Tongue (tissue), 2 donors: ENCODE measurements around the gene VAV3. TPM values are rescaled to one million over a fixed set of nuclear protein-coding genes. Genes with fewer than 3 reads are reported as not detected.

ENCODE experiments used
- DNase-seq: peaks from one replicate; pipeline ENCODE4 v3.0.0-alpha.2; 2015
- total RNA-seq: library from RNA; depleted of rRNA; stranded (reverse); fragments of >200 nt; gene quantifications from one replicate; pipeline ENCODE4 v1.2.3, GENCODE V29; 2014

Gene VAV3
- total RNA-seq, 1 donor from 2014 or later, result 39.8 TPM

DNA sequence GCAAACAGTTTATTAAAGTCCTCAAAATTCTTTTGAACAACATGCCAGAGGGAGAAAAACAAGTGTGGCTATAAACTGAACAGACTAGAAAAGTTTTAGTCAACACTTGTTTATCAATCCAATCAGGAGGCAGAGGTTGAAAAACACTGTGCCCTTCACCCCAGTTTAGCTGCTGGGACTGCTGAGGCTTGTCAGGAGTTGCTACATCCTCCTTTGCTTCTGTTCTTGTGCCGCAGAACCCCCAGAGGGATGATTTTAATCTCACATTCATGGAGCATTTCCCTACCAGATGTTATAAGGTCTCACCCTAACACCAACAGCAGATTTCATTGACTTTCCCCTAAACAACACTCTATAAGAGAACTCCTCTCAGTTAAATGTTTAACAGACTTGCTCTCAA, 321.2 kb downstream of the VAV3 start:
- DNase-seq, result no peak

GRCh38 chr1:107640207-107640606, 324.8 kb downstream of the VAV3 start:
- no peak for DNase-seq

DNA sequence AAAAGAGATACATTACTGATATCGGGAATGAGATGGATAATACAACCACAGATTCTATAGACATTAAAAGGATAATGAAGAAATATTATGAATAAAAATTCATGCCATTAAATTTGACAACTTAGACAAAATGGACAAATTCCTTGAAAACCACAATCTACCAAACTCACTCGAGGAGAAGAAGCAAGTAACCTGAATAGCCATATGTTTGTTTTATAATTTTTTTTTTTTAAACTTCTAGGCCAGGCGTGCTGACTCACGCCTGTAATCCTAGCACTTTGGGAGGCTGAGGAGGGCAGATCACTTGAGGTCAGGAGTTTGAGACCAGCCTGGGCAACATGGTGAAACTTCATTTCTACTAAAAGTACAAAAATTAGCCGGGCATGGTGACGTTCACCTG, 327.9 kb downstream of the VAV3 start:
- DNase-seq, result no peak

- no peak for DNase-seq
Observed at GRCh38 chr1:107633596-107633995, 331.4 kb downstream of the VAV3 start.

- DNase-seq, result no peak
Observed at GRCh38 chr1:107626073-107626796, 338.7 kb downstream of the VAV3 start.

- no peak for DNase-seq
Observed at GRCh38 chr1:107625405-107626029, 339.5 kb downstream of the VAV3 start.

DNA sequence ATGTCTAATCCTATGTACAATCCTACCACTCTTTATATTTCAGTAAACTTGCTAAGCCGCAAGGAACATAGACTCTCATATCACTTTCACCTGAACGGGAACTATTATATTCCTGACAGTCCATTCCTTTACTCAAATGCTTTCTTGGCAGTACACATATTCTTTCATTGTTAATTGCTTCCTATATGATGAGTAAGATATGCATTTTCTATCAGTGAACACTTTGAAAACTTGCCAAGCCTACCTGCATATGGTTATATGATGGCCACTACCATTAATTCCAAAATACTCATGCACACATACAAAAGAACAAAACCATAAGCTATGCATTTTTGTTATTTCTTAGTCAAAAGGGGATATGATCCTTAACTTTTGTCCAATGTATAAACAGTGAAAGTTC, 341.5 kb downstream of the VAV3 start:
- DNase-seq, result no peak

DNA sequence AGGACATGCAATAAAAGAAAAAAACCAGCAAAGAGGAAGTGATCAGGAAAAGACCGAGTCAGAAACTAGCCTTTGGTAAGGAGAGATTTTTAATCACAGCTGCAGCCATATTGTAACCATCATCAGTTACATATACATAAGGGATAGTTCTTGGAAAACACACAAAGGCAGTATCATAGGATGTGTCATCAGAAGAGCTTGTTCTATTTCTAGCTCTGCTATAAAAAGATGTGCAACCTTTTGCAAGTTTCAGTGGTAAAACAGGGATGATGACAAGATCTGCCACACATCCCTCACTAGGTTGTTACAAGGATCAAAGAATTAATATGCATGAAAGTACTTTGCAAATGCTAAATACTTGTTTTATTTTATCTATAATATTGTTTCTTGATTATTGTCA, 342.0 kb downstream of the VAV3 start:
- DNase-seq, result no peak

DNA sequence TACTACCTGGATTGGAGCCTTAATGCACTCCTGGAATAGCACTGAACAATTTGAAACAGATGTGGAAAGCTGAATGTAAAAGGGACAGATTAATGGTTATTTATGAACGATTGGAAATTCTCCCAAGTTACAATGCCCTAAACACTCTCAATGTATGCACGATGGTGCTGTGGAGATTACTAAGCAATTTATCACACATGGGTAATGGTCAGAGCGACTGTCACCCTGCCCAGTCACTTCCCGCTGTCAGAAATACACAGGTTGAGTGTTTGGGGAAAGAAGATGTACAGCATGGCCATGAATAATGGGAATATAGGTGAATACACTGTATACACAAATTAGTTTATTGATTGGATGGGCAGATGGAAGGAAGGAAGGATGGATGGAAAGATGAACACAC, 342.4 kb downstream of the VAV3 start:
- DNase-seq, result no peak

- no peak for DNase-seq
Observed at GRCh38 chr1:107620753-107621152, 344.2 kb downstream of the VAV3 start.

- DNase-seq, result no peak
Observed at GRCh38 chr1:107618539-107618938, 346.4 kb downstream of the VAV3 start.

DNA sequence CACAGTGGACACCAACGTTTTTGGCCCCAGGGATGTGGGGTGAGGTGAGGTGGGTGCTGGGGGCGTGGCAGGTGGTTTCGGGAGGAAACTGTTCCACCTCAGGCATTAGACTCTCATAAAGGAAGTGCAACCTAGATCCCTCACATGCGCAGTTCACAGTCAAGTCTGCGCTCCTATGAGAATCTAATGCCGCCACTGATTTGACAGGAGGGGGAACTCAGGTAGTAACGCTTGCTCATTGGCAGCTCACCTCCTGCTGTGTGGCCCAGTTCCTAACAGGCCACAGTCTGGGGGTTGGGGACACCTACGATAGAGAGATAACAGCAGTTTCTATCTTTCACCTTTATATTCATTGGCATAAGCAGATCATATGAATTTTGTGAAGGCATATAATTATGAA, 347.1 kb downstream of the VAV3 start:
- no peak for DNase-seq

DNA sequence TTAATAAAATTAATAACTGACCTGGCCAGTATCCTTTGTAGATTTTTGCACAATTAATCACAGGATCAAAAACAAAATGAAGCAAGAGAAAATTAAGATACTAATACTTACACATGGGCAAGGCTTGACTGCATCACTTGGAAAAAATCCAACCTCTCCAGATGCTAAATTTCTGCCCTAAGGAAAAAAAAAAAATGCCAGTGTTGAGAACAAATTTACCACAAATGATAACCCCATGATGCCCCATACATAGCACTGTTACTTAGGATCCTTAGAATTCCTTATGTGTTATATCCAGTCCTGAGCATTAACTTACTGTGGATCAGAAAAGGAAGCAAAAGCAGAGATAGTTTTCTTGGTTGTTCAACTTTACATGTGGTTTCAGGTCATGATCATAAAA, 347.5 kb downstream of the VAV3 start:
- no peak for DNase-seq

DNA sequence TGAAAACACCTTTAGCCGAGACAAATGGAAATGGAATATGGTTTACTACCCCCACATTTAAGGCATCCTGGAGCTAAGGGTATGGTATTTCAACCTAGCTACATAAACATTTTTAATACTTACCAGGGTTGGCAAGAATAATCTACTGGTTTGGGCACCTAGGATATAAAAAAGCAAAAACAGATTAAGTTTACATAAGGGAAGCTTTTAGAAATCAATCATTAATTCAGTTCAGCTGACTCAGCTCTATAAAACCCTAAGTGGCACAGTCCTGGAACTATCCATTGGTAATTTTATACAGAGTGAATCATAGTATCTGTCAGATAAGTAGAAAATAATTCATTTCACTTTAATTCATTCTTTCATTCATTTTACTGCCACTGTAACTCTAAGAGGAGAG, 355.2 kb downstream of the VAV3 start:
- no peak for DNase-seq

DNA sequence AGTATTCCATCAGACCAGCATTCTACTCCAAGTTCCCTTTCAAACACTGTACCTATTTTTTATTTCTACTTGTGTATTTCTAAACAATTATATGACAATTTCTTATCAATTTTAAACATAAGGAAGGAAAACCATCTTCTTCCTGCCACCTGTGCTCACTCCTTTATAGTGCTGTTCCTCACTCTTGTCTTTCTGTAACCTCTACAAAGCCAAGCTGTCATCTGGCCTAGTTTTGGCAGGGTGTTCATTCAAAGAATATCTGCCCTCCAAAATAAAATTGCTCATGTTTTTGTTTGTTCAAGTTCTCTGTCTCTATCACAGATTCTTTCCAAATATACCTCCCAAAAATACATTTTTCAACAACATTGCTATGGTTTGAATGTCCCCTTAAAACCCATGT, 360.2 kb downstream of the VAV3 start:
- no peak for DNase-seq

DNA sequence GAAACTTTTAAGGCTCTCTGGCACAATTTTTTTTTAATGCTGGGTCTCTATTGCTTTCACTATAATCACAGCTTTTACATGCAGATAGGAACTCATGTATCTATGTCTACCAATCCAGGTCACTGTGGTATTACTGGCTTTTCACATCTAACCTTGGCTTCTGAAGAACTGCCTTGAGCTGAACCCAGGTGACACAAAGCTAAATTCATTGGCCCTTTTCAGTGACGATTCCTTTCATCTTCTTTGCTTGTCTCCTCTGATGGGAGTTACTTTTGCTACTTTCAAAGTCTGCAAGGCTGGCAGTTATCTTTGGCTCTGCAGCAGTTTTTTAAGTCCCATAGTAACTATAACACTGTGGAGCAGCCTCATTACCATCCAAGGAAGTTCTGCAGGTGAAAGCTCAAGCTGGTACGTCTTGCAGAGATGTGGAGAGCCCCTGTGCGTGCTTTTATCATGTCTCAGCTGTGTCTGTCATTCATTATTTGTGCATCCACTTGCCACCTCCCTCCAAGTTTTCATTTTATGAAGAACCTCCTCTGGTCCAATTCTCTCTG, 364.3 kb downstream of the VAV3 start:
- DNase-seq, result no peak

GRCh38 chr1:107599220-107599619, 365.8 kb downstream of the VAV3 start:
- no peak for DNase-seq

DNA sequence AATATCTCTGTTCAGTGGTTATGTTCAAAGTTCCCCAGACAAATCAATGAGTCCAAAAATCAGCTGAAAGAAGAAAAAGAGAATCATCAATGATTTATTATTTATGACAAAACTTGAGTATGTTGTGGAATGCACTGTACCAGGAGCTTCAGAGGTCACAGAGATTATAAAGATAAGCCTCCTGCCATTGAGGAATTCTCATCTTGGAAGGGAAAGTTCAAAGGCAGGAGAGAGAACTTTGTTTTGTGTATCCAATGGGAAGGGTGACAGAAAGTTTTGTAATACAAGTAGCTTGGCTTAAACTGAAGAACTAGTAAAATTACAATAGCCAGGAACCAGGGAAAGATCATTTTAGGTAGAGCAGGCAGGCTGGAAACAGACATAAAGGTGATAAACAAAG, 367.7 kb downstream of the VAV3 start:
- DNase-seq, result no peak

- DNase-seq, result no peak
Observed at GRCh38 chr1:107594536-107594935, 370.4 kb downstream of the VAV3 start.

DNA sequence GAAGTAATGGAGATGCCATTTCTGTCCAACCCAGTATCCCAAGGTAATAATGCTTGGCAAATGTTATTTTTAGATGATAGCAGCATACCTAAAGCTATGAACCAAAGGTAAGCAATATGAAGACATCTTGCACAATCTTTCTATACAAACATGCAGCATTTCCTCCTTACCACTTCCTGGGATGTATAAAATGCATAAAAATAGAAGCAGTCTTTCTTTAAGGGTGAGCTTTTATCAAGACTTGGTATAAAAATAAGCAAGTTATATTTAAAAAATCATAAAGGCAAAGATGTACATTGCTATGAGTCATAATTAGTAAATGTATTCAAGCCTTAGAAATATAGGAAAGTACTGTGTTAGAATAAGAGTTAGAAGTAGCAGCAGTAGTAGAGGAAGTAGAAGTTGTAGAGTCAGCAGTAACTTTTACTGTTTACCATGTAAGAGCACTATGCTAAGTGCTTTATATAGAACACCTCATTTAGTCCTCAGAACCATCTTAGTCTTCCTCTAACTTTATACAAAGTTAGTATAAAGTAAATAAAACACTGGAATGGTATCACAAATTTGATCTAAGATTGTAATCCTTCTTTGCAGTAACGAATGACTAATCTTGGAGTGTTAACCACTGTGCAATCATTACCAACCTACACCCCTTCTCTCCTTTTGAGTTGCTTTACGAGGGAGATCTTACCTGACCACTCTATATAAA, 371.3 kb downstream of the VAV3 start:
- DNase-seq, result no peak

GRCh38 chr1:107590900-107591622, 373.9 kb downstream of the VAV3 start:
- DNase-seq, result no peak

GRCh38 chr1:107590087-107590486, 374.9 kb downstream of the VAV3 start:
- no peak for DNase-seq

GRCh38 chr1:107588321-107588720, 376.7 kb downstream of the VAV3 start:
- DNase-seq, result no peak
